GM18951 (cell line): Measurements from ENCODE around the gene DHX32.

Experiments
- POLR2A ChIP-seq: IDR thresholded peaks from 4 replicates; pipeline ENCODE4 v1.6.1; 2011; ENCODE audit warnings: mild to moderate bottlenecking; ENCODE audit not compliant: insufficient read length, insufficient read depth; ENCODE audit errors: extremely low read depth
- in situ Hi-C: fragments of 300-500 bp; cut with MboI; formaldehyde crosslinking; loops from one replicate; pipeline ENCODE4 v1.12.0; 2022; ENCODE audit warnings: low sequenced_read_pairs, mixed read lengths, inconsistent platforms; ENCODE audit not compliant: unreplicated experiment

Gene DHX32

DNA sequence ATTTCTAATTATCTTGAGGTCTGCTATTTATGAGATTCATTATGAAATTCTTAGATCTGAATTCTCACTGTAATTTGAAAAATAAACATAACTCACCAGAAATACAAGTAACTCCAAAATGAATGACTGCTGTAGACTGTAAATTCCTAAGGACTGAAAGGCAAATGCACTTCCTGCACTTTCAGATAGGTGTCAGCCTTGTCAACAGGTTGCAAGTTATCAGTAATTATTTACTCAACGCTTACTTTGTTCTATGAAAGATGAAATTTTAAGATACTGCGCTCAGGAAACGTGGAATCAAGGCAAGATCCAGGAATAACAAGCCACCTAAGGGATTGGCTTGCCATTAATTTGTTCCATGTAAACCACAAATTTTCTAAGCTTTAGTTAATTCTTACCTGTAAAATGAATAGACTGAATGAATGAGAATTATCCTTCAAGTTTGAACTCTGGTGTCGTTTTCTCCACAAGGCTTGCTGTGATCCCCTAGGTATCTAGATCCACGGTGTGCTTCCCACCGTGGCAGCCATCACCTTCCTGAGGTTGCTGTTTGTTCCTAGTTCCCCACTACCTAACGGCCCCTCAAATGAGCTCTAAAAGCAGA lies 12.6 kb downstream of the DHX32 start:
- TF ChIP-seq POLR2A = no peak
- in situ Hi-C loops = no loop called here

GRCh38 chr10:125866421-125867029 lies 14.6 kb downstream of the DHX32 start:
- TF ChIP-seq POLR2A = no peak
- in situ Hi-C loops = no loop called here

- no peak for TF ChIP-seq POLR2A
- in situ Hi-C loops = no loop called here
Observed at GRCh38 chr10:125865120-125865519, 16.0 kb downstream of the DHX32 start.

DNA sequence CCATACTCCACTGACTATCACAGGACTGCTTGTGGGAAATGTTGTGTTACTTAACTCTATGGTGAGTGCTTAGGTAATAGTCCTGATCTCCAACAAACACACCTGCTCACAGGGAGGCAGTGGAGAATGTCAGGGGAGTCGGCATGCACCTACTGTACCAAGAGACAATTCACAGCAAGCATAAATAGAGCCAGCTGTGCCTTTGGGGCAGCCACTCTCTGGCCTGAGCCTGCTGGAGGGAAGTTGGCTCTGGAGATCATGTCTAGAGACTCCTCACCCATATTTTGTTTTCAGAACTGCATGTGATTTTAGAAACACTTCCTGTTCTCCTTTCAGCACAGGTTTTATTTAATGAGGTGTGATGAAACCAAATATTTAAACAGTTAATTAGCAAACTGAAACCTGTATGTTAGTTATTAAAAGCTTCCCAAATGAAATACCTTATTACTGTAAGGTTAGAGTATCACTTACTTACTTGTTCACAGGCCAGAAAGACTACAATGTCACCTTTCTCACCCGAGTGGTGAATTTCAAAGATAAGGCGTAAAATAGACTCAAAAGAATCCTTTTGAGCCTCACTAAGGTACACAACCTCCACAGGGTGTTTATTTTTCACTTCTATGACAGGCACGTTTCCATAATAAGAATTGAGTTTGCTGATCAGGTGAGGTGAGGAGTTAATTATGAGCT lies 21.8 kb downstream of the DHX32 start:
- in situ Hi-C loops = no loop called here
- no peak for TF ChIP-seq POLR2A

- TF ChIP-seq POLR2A = no peak
- in situ Hi-C loops = no loop called here
Observed at GRCh38 chr10:125857185-125857760, 23.8 kb downstream of the DHX32 start.

DNA sequence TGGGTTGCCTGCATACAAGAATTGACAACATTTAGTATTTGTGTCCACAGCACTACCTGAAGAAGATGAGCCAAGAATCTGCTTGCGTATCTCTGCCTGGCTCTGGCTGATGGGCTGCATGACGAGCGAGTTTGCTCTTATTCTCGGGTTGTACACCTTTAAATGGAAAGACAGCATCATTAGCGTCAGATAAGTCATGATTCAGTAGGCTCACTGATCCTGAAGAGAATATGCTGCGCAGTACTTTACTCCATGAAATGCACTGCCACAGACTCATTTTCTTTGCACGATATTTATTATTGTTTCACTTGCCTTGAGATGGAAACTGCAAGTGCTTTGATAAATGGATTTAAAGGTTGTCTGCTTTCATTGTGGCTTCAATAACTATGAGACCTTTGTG lies 28.6 kb downstream of the DHX32 start:
- in situ Hi-C loops = no loop called here
- no peak for TF ChIP-seq POLR2A

GRCh38 chr10:125850766-125851731 lies 30.0 kb downstream of the DHX32 start:
- no peak for TF ChIP-seq POLR2A
- in situ Hi-C loops = no loop called here

DNA sequence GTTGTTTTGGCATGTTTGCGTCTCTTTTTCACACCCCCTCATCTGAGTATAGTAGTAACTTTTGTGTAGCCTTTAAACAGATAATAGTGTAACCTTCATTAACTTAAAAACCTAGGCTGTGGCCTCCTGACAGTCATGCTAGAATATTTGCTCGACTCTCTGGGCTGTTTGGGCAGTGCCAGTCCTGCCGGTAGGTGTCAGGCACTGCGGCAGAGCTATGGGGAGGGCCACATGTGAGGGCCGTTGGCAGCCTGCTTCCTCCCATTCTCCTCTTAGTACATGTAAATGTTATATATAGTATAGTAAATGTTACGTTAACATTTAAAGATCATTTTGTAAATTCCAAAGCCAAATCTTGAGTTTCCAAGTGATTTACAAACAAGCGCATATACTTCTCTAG lies 31.6 kb downstream of the DHX32 start:
- in situ Hi-C loops = no loop called here
- no peak for TF ChIP-seq POLR2A

GRCh38 chr10:125848857-125849256 lies 32.2 kb downstream of the DHX32 start:
- no peak for TF ChIP-seq POLR2A
- in situ Hi-C loops = no loop called here

GRCh38 chr10:125848371-125848770 lies 32.7 kb downstream of the DHX32 start:
- no peak for TF ChIP-seq POLR2A
- in situ Hi-C loops = no loop called here

GRCh38 chr10:125846894-125847293 lies 34.2 kb downstream of the DHX32 start:
- TF ChIP-seq POLR2A = no peak

GRCh38 chr10:125845617-125846016 lies 35.5 kb downstream of the DHX32 start:
- TF ChIP-seq POLR2A = no peak
- in situ Hi-C loops = no loop called here

More at GRCh38 chr10:125846894-125847293, 34.2 kb downstream of the DHX32 start:
- in situ Hi-C loops = no loop called here
